ENCODE results near the gene SLC24A3. TPM values are rescaled to one million over a fixed set of nuclear protein-coding genes. Genes with fewer than 3 reads are reported as not detected.

Gene SLC24A3
- total and polyA plus RNA-seq, 2 experiments from 2014 or later: 0.81 to 2.5 TPM

GRCh38 chr20:19456595-19457395 lies 244.4 kb downstream of the SLC24A3 start:
- Mint-ChIP-seq H3K36me3 (ENCODE audit: low read depth) (no peaks in the 10 kb centered on the region), H3K9me3 (no peaks in the 10 kb centered on the region), H3K27ac (no peak overlapping the region), H3K27me3 (ENCODE audit: insufficient read depth, low read depth, poor library complexity) (peaks cover 4% of the 10 kb centered on the region), H3K4me1 (peaks cover 7% of the 10 kb centered on the region; the same call in 2 of the 3 replicates), H3K4me3 (no peak overlapping the region)
- no peak overlapping the region for H2AFZ ChIP-seq
- H3K27me3 ChIP-seq (ENCODE audit: insufficient read depth): no peaks in the 10 kb centered on the region
- no peaks in the 10 kb centered on the region for H3K79me2 ChIP-seq (replicated peaks; ENCODE audit: insufficient read depth)
- ATAC-seq (no peak), DNase-seq (ENCODE audit: low spot score) (no peak)
- no peak for TF ChIP-seq NANOG (IDR thresholded peaks at IDR 0.05; ENCODE audit: borderline replicate concordance)
- TF ChIP-seq POLR2AphosphoS5 (IDR thresholded peaks at IDR 0.05; ENCODE audit: low read depth): no peak
- TF ChIP-seq STAT1 (IDR thresholded peaks at IDR 0.05; ENCODE audit: unreplicated experiment): no peak
- no peak for TF ChIP-seq ZNF462 (CRISPR knock-in tag; IDR thresholded peaks at IDR 0.05)
- no peak for TF ChIP-seq EZH2 (IDR thresholded peaks at IDR 0.05; ENCODE audit: low read depth, unreplicated experiment)
- TF ChIP-seq EZH2phosphoT487 (IDR thresholded peaks at IDR 0.05; ENCODE audit: unreplicated experiment): no peak
- TF ChIP-seq, protein P1, sequence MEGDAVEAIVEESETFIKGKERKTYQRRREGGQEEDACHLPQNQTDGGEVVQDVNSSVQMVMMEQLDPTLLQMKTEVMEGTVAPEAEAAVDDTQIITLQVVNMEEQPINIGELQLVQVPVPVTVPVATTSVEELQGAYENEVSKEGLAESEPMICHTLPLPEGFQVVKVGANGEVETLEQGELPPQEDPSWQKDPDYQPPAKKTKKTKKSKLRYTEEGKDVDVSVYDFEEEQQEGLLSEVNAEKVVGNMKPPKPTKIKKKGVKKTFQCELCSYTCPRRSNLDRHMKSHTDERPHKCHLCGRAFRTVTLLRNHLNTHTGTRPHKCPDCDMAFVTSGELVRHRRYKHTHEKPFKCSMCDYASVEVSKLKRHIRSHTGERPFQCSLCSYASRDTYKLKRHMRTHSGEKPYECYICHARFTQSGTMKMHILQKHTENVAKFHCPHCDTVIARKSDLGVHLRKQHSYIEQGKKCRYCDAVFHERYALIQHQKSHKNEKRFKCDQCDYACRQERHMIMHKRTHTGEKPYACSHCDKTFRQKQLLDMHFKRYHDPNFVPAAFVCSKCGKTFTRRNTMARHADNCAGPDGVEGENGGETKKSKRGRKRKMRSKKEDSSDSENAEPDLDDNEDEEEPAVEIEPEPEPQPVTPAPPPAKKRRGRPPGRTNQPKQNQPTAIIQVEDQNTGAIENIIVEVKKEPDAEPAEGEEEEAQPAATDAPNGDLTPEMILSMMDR (conservative IDR thresholded peaks at IDR 0.05; ENCODE audit: low read depth in 2 of 2): no peak
- TF ChIP-seq JUNB (IDR thresholded peaks at IDR 0.05; ENCODE audit: unreplicated experiment): no peak
- TF ChIP-seq ETS1 (IDR thresholded peaks at IDR 0.05): no peak
- no peak for TF ChIP-seq CREB1 (CRISPR knock-in tag; IDR thresholded peaks at IDR 0.05; ENCODE audit: low read depth)
- no peak for TF ChIP-seq ZNF114 (CRISPR knock-in tag; IDR thresholded peaks at IDR 0.05)
- TF ChIP-seq ZNF331 (CRISPR knock-in tag; IDR thresholded peaks at IDR 0.05; ENCODE audit: low read depth): no peak
- no peak for TF ChIP-seq REST (IDR thresholded peaks at IDR 0.05; ENCODE audit: unreplicated experiment)
- H3K9me2 ChIP-seq (ENCODE audit: insufficient read depth): 0 out of 2 replicates have a peak, but pooled peaks cover 8% of the 10 kb centered on the region
- no peak overlapping the region for H3K4me2 ChIP-seq
- H4K20me1 ChIP-seq (replicated peaks; ENCODE audit: insufficient read depth): no peaks in the 10 kb centered on the region
- no peaks in the 10 kb centered on the region for H3F3A ChIP-seq (replicated peaks; ENCODE audit: low read depth)
- H3K27ac ChIP-seq (ENCODE audit: low read depth): no peak overlapping the region
- no peaks in the 10 kb centered on the region; the same call in 1 of the 2 replicates for H3K4me1 ChIP-seq (ENCODE audit: insufficient read depth)
- H3K4me3 ChIP-seq: no peak overlapping the region
- H3K36me3 ChIP-seq (ENCODE audit: insufficient read depth): no peaks in the 10 kb centered on the region
